Neural cell (in vitro differentiated cells): Measurements from ENCODE around the gene PRELID3B.

Experiments
- EP300 ChIP-seq: fragments of 450-650 bp; conservative IDR thresholded peaks from 2 replicates; pipeline ENCODE4 v1.6.1; 2014; ENCODE audit warnings: antibody characterized with exemption, mild to moderate bottlenecking, moderate library complexity; ENCODE audit not compliant: poor library complexity, severe bottlenecking
- EZH2 ChIP-seq: fragments of 200-600, 300-800 bp; shearing (Covaris generic), sonication (generic); IDR thresholded peaks from 2 replicates; pipeline ENCODE4 v1.6.1; 2014; ENCODE audit warnings: antibody characterized with exemption, low read length, borderline replicate concordance, mild to moderate bottlenecking; ENCODE audit not compliant: insufficient read depth, poor library complexity, severe bottlenecking
- MXI1 ChIP-seq: fragments of 450-650 bp; conservative IDR thresholded peaks from 2 replicates; pipeline ENCODE4 v1.6.1; 2014; ENCODE audit warnings: antibody characterized with exemption, mild to moderate bottlenecking; ENCODE audit not compliant: poor library complexity, severe bottlenecking
- POLR2AphosphoS5 ChIP-seq: IDR thresholded peaks from 2 replicates; pipeline ENCODE4 v1.6.1; 2012
- RAD21 ChIP-seq: fragments of 450-650 bp; conservative IDR thresholded peaks from 2 replicates; pipeline ENCODE4 v1.6.1; 2014; ENCODE audit warnings: antibody characterized with exemption, mild to moderate bottlenecking, moderate library complexity
- SMC3 ChIP-seq: fragments of 450-650 bp; conservative IDR thresholded peaks from 2 replicates; pipeline ENCODE4 v1.6.1; 2014; ENCODE audit warnings: antibody characterized with exemption, mild to moderate bottlenecking, moderate library complexity; ENCODE audit not compliant: poor library complexity
- TAF1 ChIP-seq: IDR thresholded peaks from 2 replicates; pipeline ENCODE4 v1.6.1; 2012; ENCODE audit warnings: low read depth
- TF ChIP-seq, protein P1 (sequence below): fragments of 450-650 bp; IDR thresholded peaks from 2 replicates; pipeline ENCODE4 v1.5.1; 2014; ENCODE audit warnings: antibody characterized with exemption, mild to moderate bottlenecking, moderate library complexity; ENCODE audit not compliant: poor library complexity, severe bottlenecking
- TF ChIP-seq, protein P2 (sequence below): IDR thresholded peaks from 2 replicates; pipeline ENCODE4 v1.6.1; 2012; ENCODE audit warnings: borderline replicate concordance

DNA sequence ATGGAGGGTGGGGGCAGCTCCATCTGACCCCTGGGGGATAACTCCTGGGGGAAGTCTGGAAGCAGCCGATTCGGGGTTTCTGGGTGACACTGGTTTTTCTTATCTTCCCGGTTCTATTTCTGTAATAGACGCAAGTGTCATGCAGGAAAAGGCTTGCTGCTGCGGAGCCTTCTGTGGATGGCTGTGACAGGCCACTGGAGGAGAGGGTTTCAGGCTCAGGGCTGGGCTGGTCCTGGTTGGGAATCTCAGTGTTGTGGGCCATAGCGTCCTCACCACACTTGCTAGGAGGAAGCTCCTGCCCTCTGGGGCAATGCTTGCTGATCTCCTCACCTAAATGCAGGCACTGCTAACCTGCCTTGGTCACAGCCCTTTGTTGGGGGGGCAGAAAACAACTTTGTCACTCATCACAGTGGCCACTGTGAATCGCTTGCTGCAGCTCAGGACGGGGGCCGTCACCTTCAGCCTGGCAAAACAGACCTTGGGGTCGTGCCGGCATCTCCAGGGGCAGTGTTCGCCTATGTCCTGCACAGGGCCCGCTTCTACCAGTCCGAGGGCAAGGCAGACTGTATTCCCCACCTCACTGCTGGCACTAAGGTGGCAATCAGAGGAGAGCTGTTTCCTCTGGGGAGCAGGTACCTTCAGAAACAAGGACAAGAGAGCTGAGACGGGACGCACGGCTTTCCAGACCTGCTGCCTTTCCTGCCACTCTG is 27.8 kb downstream of the PRELID3B start:
- TF ChIP-seq, protein P1, sequence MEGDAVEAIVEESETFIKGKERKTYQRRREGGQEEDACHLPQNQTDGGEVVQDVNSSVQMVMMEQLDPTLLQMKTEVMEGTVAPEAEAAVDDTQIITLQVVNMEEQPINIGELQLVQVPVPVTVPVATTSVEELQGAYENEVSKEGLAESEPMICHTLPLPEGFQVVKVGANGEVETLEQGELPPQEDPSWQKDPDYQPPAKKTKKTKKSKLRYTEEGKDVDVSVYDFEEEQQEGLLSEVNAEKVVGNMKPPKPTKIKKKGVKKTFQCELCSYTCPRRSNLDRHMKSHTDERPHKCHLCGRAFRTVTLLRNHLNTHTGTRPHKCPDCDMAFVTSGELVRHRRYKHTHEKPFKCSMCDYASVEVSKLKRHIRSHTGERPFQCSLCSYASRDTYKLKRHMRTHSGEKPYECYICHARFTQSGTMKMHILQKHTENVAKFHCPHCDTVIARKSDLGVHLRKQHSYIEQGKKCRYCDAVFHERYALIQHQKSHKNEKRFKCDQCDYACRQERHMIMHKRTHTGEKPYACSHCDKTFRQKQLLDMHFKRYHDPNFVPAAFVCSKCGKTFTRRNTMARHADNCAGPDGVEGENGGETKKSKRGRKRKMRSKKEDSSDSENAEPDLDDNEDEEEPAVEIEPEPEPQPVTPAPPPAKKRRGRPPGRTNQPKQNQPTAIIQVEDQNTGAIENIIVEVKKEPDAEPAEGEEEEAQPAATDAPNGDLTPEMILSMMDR = no peak
- TF ChIP-seq POLR2AphosphoS5 = no peak
- TF ChIP-seq TAF1 = no peak
- TF ChIP-seq EZH2 = no peak
- no peak for TF ChIP-seq RAD21
- no peak for TF ChIP-seq EP300
- TF ChIP-seq, protein P2, sequence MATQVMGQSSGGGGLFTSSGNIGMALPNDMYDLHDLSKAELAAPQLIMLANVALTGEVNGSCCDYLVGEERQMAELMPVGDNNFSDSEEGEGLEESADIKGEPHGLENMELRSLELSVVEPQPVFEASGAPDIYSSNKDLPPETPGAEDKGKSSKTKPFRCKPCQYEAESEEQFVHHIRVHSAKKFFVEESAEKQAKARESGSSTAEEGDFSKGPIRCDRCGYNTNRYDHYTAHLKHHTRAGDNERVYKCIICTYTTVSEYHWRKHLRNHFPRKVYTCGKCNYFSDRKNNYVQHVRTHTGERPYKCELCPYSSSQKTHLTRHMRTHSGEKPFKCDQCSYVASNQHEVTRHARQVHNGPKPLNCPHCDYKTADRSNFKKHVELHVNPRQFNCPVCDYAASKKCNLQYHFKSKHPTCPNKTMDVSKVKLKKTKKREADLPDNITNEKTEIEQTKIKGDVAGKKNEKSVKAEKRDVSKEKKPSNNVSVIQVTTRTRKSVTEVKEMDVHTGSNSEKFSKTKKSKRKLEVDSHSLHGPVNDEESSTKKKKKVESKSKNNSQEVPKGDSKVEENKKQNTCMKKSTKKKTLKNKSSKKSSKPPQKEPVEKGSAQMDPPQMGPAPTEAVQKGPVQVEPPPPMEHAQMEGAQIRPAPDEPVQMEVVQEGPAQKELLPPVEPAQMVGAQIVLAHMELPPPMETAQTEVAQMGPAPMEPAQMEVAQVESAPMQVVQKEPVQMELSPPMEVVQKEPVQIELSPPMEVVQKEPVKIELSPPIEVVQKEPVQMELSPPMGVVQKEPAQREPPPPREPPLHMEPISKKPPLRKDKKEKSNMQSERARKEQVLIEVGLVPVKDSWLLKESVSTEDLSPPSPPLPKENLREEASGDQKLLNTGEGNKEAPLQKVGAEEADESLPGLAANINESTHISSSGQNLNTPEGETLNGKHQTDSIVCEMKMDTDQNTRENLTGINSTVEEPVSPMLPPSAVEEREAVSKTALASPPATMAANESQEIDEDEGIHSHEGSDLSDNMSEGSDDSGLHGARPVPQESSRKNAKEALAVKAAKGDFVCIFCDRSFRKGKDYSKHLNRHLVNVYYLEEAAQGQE = no peak
- no peak for TF ChIP-seq MXI1
- TF ChIP-seq SMC3 = no peak
